ENCODE measurements around the gene ABHD17A.
"Not testable (repeated sequence)": the region's sequence is repeated elsewhere in the genome, so short reads cannot be mapped to it uniquely, and the experiment has no call there.

ABHD17A gene

GRCh38 chr19:1910177-1910576 is 24.9 kb upstream of the ABHD17A start:
- no peak for DNase-seq (ENCODE audit: low spot score)

- DNase-seq (ENCODE audit: low spot score), result no peak
Measured at GRCh38 chr19:1909761-1910080, 24.4 kb upstream of the ABHD17A start.

GRCh38 chr19:1908364-1908678 is 23.0 kb upstream of the ABHD17A start:
- DNase-seq (ENCODE audit: low spot score), result no peak

- no peak for DNase-seq (ENCODE audit: low spot score)
Measured at GRCh38 chr19:1907563-1908363, 22.5 kb upstream of the ABHD17A start.

GRCh38 chr19:1906985-1907562 is 21.8 kb upstream of the ABHD17A start:
- DNase-seq (ENCODE audit: low spot score), result no peak

- no peak for DNase-seq (ENCODE audit: low spot score)
Measured at GRCh38 chr19:1905863-1906375, 20.6 kb upstream of the ABHD17A start.

GRCh38 chr19:1905110-1905862 is 20.0 kb upstream of the ABHD17A start, which contains the start of the genes ADAT3 and SCAMP4:
ADAT3 (plus strand) TSS chr19:1905399; CDS start chr19:1912048, 6,649 bp downstream.
SCAMP4 (plus strand) TSS chr19:1905399; CDS start chr19:1915020, 9,621 bp downstream.
- peak; percentile 96 for DNase-seq (ENCODE audit: low spot score)

- DNase-seq (ENCODE audit: low spot score), result no peak
Measured at GRCh38 chr19:1904860-1905109, 19.5 kb upstream of the ABHD17A start.

- no peak for DNase-seq (ENCODE audit: low spot score)
Measured at GRCh38 chr19:1902923-1903322, 17.6 kb upstream of the ABHD17A start.

GRCh38 chr19:1901940-1902404 is 16.7 kb upstream of the ABHD17A start:
- no peak for DNase-seq (ENCODE audit: low spot score)

- DNase-seq (ENCODE audit: low spot score), result no peak
Measured at GRCh38 chr19:1896508-1896907, 11.2 kb upstream of the ABHD17A start.

GRCh38 chr19:1893791-1894190 is 8.5 kb upstream of the ABHD17A start:
- DNase-seq (ENCODE audit: low spot score), result no peak

GRCh38 chr19:1889907-1890306 is 4.6 kb upstream of the ABHD17A start:
- no peak for DNase-seq (ENCODE audit: low spot score)

- no peak for DNase-seq (ENCODE audit: low spot score)
Measured at GRCh38 chr19:1888385-1888784, 3.1 kb upstream of the ABHD17A start.

GRCh38 chr19:1886360-1886759 is 1.1 kb upstream of the ABHD17A start:
- DNase-seq (ENCODE audit: low spot score), result not testable (repeated sequence)

GRCh38 chr19:1884719-1885334 is 469 bp downstream of the ABHD17A start:
- no peak for DNase-seq (ENCODE audit: low spot score)

GRCh38 chr19:1884291-1884718 is 991 bp downstream of the ABHD17A start:
- no peak for DNase-seq (ENCODE audit: low spot score)

GRCh38 chr19:1883784-1884183 is 1.5 kb downstream of the ABHD17A start:
- no peak for DNase-seq (ENCODE audit: low spot score)

GRCh38 chr19:1882786-1883692 is 2.3 kb downstream of the ABHD17A start:
- no peak for DNase-seq (ENCODE audit: low spot score)

GRCh38 chr19:1882089-1882785 is 3.1 kb downstream of the ABHD17A start:
- no peak for DNase-seq (ENCODE audit: low spot score)
